Endothelial cell of umbilical vein (primary cell): ENCODE results near the gene HOXB5. TPM values are rescaled to one million over a fixed set of nuclear protein-coding genes. Genes with fewer than 3 reads are reported as not detected.

Experiments
- BruUV-seq: library from RNA; stranded (reverse); fragments of 400-500 nt; replicated peaks from 2 replicates; lab custom pipeline; 2021; lab: Mats Ljungman, UMichigan
- CTCF ChIA-PET: fragments of 300-600, 350-600 bp; sonication (Branson Sonifier 250); formaldehyde crosslinking; loops from one replicate; lab custom pipeline; 2021; ENCODE audit warnings: antibody characterized with exemption, inconsistent platforms; lab: Charles Lee
- POLR2A ChIA-PET: fragments of 300-600, 350-600 bp; sonication (Branson Sonifier 250); formaldehyde crosslinking; loops from one replicate; lab custom pipeline; 2021; ENCODE audit warnings: antibody characterized with exemption, inconsistent platforms; lab: Charles Lee
- DNase-seq: peaks from one replicate; pipeline ENCODE4 v3.0.0-alpha.2; 2011; ENCODE audit warnings: low read depth, low spot score
- FAIRE-seq: peaks from 2 replicates; lab custom pipeline; 2011; peaks lifted over from hg19 to GRCh38; lab: Jason Lieb, UNC
- H2AFZ ChIP-seq: 2 replicates; pipeline ENCODE4 v1.6.0; 2012; ENCODE audit warnings: low read depth, low read length, control low read depth, inconsistent platforms
- H3K27ac ChIP-seq: 2 replicates; pipeline ENCODE4 v1.5.1; 2011; ENCODE audit warnings: low read depth, mild to moderate bottlenecking, control low read depth, low read length, moderate library complexity; ENCODE audit not compliant: insufficient read depth
- H3K27me3 ChIP-seq, 2 experiments: 2 replicates each; pipeline versions ENCODE4 v1.6.0 to v1.6.1; 2011; ENCODE audit warnings: low read length in 2 of 2, mixed read lengths in 1 of 2; ENCODE audit not compliant: control insufficient read depth in 2 of 2, insufficient read depth in 2 of 2
- H3K36me3 ChIP-seq, 2 experiments: 2 replicates in 1 of 2; 3 replicates in 1 of 2; pipeline ENCODE4 v1.5.1; 2011; ENCODE audit warnings: low read length in 2 of 2, mild to moderate bottlenecking in 1 of 2, moderate library complexity in 1 of 2; ENCODE audit not compliant: control insufficient read depth in 2 of 2, insufficient read depth in 2 of 2; ENCODE audit errors: extremely low read depth in 1 of 2
- H3K4me1 ChIP-seq: 3 replicates; pipeline ENCODE4 v1.5.1; 2011; ENCODE audit warnings: mild to moderate bottlenecking, low read length; ENCODE audit not compliant: control insufficient read depth, insufficient read depth; ENCODE audit errors: extremely low read depth
- H3K4me2 ChIP-seq: 2 replicates; pipeline ENCODE4 v1.6.1; 2011; ENCODE audit warnings: low read length, control low read depth, mixed read lengths; ENCODE audit not compliant: insufficient read depth
- H3K4me3 ChIP-seq, 3 experiments: fragments of 200-600 bp in 1 of 3; sonication (generic), shearing (Covaris generic) in 1 of 3; replicated peaks in 1 of 3; 2 replicates each; pipeline ENCODE4 v1.5.1; 2011 to 2016; ENCODE audit warnings: control low read depth in 3 of 3, low read length in 3 of 3, mild to moderate bottlenecking in 2 of 3, inconsistent platforms in 1 of 3, low read depth in 1 of 3, moderate library complexity in 1 of 3; ENCODE audit not compliant: insufficient read depth in 1 of 3
- H3K79me2 ChIP-seq: 2 replicates; pipeline ENCODE4 v1.6.0; 2012; ENCODE audit warnings: low read length, inconsistent platforms; ENCODE audit not compliant: control insufficient read depth, insufficient read depth
- H3K9ac ChIP-seq: replicated peaks from 2 replicates; pipeline ENCODE3; 2011; ENCODE audit warnings: low read length, control low read depth; ENCODE audit not compliant: insufficient read depth; ENCODE audit errors: extremely low read depth
- H3K9me1 ChIP-seq: replicated peaks from 3 replicates; pipeline ENCODE4 v1.6.0; 2011; ENCODE audit warnings: mild to moderate bottlenecking, low read length; ENCODE audit not compliant: control insufficient read depth, insufficient read depth; ENCODE audit errors: extremely low read depth
- H3K9me3 ChIP-seq: replicated peaks from 2 replicates; pipeline ENCODE4 v1.5.1; 2012; ENCODE audit warnings: low read length, inconsistent platforms; ENCODE audit not compliant: control insufficient read depth, insufficient read depth
- H4K20me1 ChIP-seq: replicated peaks from 2 replicates; pipeline ENCODE3; 2011; ENCODE audit warnings: mild to moderate bottlenecking, low read length; ENCODE audit not compliant: control insufficient read depth, insufficient read depth; ENCODE audit errors: extremely low read depth
- CTCF ChIP-seq, 2 donors: IDR thresholded peaks; 1 replicate in 1 of 2; 2 replicates in 1 of 2; pipeline ENCODE4 v1.5.1; 2011; ENCODE audit warnings: low read length in 2 of 2, mild to moderate bottlenecking in 2 of 2, moderate library complexity in 2 of 2, control low read depth in 1 of 2, inconsistent platforms in 1 of 2, low read depth in 1 of 2; ENCODE audit not compliant: insufficient read depth in 1 of 2; ENCODE audit errors: extremely low read depth in 1 of 2
- EZH2 ChIP-seq: IDR thresholded peaks from 2 replicates; pipeline ENCODE4 v1.6.1; 2012; ENCODE audit warnings: borderline replicate concordance, low read depth, mild to moderate bottlenecking, moderate library complexity, low read length, inconsistent platforms; ENCODE audit not compliant: severe bottlenecking
- FOS ChIP-seq: IDR thresholded peaks from 2 replicates; pipeline ENCODE4 v1.6.1; 2011; ENCODE audit warnings: mild to moderate bottlenecking, low read length, moderate library complexity, borderline replicate concordance; ENCODE audit not compliant: insufficient read depth
- GATA2 ChIP-seq: IDR thresholded peaks from 2 replicates; pipeline ENCODE4 v1.7.0; 2011; ENCODE audit warnings: low read depth, mild to moderate bottlenecking, moderate library complexity, mixed read lengths, low read length; ENCODE audit not compliant: insufficient read length, insufficient read depth
- JUN ChIP-seq: IDR thresholded peaks from 2 replicates; pipeline ENCODE4 v1.6.1; 2011; ENCODE audit warnings: borderline replicate concordance, low read depth; ENCODE audit not compliant: insufficient read length, insufficient read depth
- MAX ChIP-seq: IDR thresholded peaks from 2 replicates; pipeline ENCODE4 v1.6.1; 2011; ENCODE audit not compliant: insufficient read depth, insufficient read length
- MYC ChIP-seq: IDR thresholded peaks from one replicate; pipeline ENCODE4 v1.6.1; 2011; ENCODE audit warnings: mild to moderate bottlenecking, low read depth, low read length
- POLR2A ChIP-seq: IDR thresholded peaks from 2 replicates; pipeline ENCODE4 v1.6.1; 2012; ENCODE audit warnings: low read depth, mild to moderate bottlenecking, control low read depth, low read length
- POLR2AphosphoS5 ChIP-seq: IDR thresholded peaks from 2 replicates; pipeline ENCODE4 v1.6.1; 2012; ENCODE audit warnings: low read depth, mild to moderate bottlenecking, control low read depth, low read length, moderate library complexity; ENCODE audit not compliant: insufficient read depth
- dilution Hi-C: fragments of 300-500 bp; cut with MboI; formaldehyde crosslinking; loops from one replicate; pipeline ENCODE4 v1.15.0; 2019; ENCODE audit warnings: low sequenced_read_pairs; ENCODE audit not compliant: extremely low pct_ligation_motif_present
- intact Hi-C: fragments of 100-400 bp; cut with micrococcal nuclease; formaldehyde crosslinking; loops from one replicate; pipeline ENCODE4 v1.10.0; 2022
- polyA plus RNA-seq, 4 experiments: library from polyadenylated mRNA; depleted of rRNA in 3 of 4; stranded (reverse) in 3 of 4; unstranded in 1 of 4; fragments of >200 nt; gene quantifications; 2 replicates each; pipeline versions ENCODE4 v1.2.1 to v1.2.3, GENCODE V29; 2011 to 2012; ENCODE audit warnings: missing spikeins in 1 of 4
- total RNA-seq: library from RNA; stranded (reverse); gene quantifications from 2 replicates; pipeline ENCODE4 v1.2.3, GENCODE V29; 2021

HOXB5 gene
- total and polyA plus RNA-seq, 2 donors (not counting 3 experiments of a cell fraction or from before 2014, with no cell fraction given): 2.0 to 8.5 TPM

GRCh38 chr17:48548523-48549280, 44.9 kb downstream of the HOXB5 start:
- Histone ChIP-seq H3K27ac (peak overlapping the region; percentile 47), H3K36me3 (peaks cover 10 to 14% of the 10 kb centered on the region in 2 experiments), H3K4me3 (no peak overlapping the region), H3K9me3 (no peaks in the 10 kb centered on the region), H2AFZ (no peak overlapping the region), H3K9ac (no peak overlapping the region), H3K4me2 (peak overlapping the region; percentile 88), H3K9me1 (no peaks in the 10 kb centered on the region), H3K4me1 (peaks cover 40% of the 10 kb centered on the region), H3K79me2 (peaks cover 49% of the 10 kb centered on the region), H3K27me3 (no peaks in the 10 kb centered on the region), H4K20me1 (no peaks in the 10 kb centered on the region)
- ChIA-PET POLR2A (no interaction called here), CTCF (interaction anchor here (0.9 to 3.8 kb wide), 5 partner anchors 20 to 333 kb away, joined by 3 to 28 read pairs (median 5); no protein-coding TSS in a partner anchor)
- no peak for TF ChIP-seq CTCF (IDR thresholded peaks at IDR 0.05; ENCODE audit: extremely low read depth in 1 of 2, insufficient read depth in 1 of 2, low read depth in 1 of 2, low read length in 2 of 2)
- no peak for TF ChIP-seq POLR2AphosphoS5
- no peak for TF ChIP-seq FOS
- TF ChIP-seq GATA2: no peak
- no peak for TF ChIP-seq EZH2
- no peak for TF ChIP-seq JUN
- no peak for TF ChIP-seq MAX
- no peak for TF ChIP-seq POLR2A
- no peak for TF ChIP-seq MYC
- BruUV-seq: no TSS peak
- intact Hi-C loops (loop anchor here (2.0 kb wide), 1 partner anchor 14 kb away; no protein-coding TSS in a partner anchor), dilution Hi-C loops (no loop called here)
- DNase-seq: no peak
- no peak for FAIRE-seq
